Thyroid gland (tissue), 4 donors: ENCODE data around the gene SH3RF3. TPM values are rescaled to one million over a fixed set of nuclear protein-coding genes. Genes with fewer than 3 reads are reported as not detected.

Experiments used
- DNase-seq, 2 donors: peaks; one replicate each; pipeline ENCODE4 v3.0.0-alpha.2; 2019
- H3K27ac ChIP-seq, 3 donors: fragments of 200-600 bp; sonication (generic); 1 replicate in 2 of 3; 2 replicates in 1 of 3; pipeline ENCODE4 v1.5.1; 2016 to 2019; ENCODE audit warnings: mild to moderate bottlenecking in 1 of 3, moderate library complexity in 1 of 3
- H3K27me3 ChIP-seq: fragments of 200-600 bp; sonication (generic); one replicate; pipeline ENCODE4 v1.5.1; 2019
- H3K36me3 ChIP-seq, 2 donors: fragments of 200-600 bp; sonication (generic); one replicate each; pipeline ENCODE4 v1.5.1; 2016 to 2019
- H3K4me1 ChIP-seq, 2 donors: fragments of 200-600 bp; sonication (generic); one replicate each; pipeline ENCODE4 v1.5.1; 2017 to 2019
- H3K4me3 ChIP-seq, 3 donors: fragments of 200-600 bp; sonication (generic); replicated peaks in 1 of 3; 1 replicate in 2 of 3; 2 replicates in 1 of 3; pipeline ENCODE4 v1.5.1; 2016; ENCODE audit warnings: mild to moderate bottlenecking in 1 of 3
- H3K9me3 ChIP-seq: fragments of 200-600 bp; sonication (generic); one replicate; pipeline ENCODE4 v1.5.1; 2017
- CTCF ChIP-seq, 6 experiments: fragments of 200-600 bp in 3 of 6; fragments of 450-650 bp in 3 of 6; sonication (generic) in 3 of 6; IDR thresholded peaks; one replicate each; pipeline ENCODE4 v1.5.1; 2016 to 2019; ENCODE audit warnings: antibody characterized with exemption in 6 of 6, mild to moderate bottlenecking in 2 of 6, inconsistent platforms in 1 of 6, moderate library complexity in 1 of 6
- POLR2A ChIP-seq, 2 donors: fragments of 450-650 bp; IDR thresholded peaks; one replicate each; pipeline ENCODE4 v1.6.1; 2017; ENCODE audit warnings: antibody characterized with exemption in 2 of 2, mild to moderate bottlenecking in 2 of 2, moderate library complexity in 1 of 2
- WGBS, 2 donors: methylation state at CpG; one replicate each; pipeline ENCODE4 v1.1.5; 2017; 5-methylcytosine and 5-hydroxymethylcytosine counted together
- intact Hi-C: fragments of 100-400 bp; cut with DNase I; formaldehyde crosslinking; loops from one replicate; pipeline ENCODE4 v1.15.1; 2023
- total RNA-seq, 4 donors: library from RNA; depleted of rRNA; stranded (reverse); fragments of >200 nt; gene quantifications; one replicate each; pipeline ENCODE4 v1.2.3, GENCODE V29; 2016

SH3RF3 gene
- total RNA-seq, 4 donors from 2014 or later, result 2.1 to 7.4 (median 2.8) TPM

GRCh38 chr2:109247340-109247739 is 118.3 kb downstream of the SH3RF3 start:
- 10 to 44% methylated on average over 8 of the region's 8 CpGs for WGBS, 2 donors
- Histone ChIP-seq H3K4me1 (peaks cover 17 to 40% of the 10 kb centered on the region in 2 donors), H3K27ac (peak overlapping the region in 1 of 3 donors; percentile 5), H3K27me3 (no peaks in the 10 kb centered on the region), H3K36me3 (no peaks in the 10 kb centered on the region), H3K9me3 (no peaks in the 10 kb centered on the region), H3K4me3 (no peak overlapping the region)
- intact Hi-C loops, result no loop called here
- TF ChIP-seq CTCF (IDR thresholded peaks at IDR 0.05), result no peak
- TF ChIP-seq POLR2A (IDR thresholded peaks at IDR 0.05), result no peak
- DNase-seq, result peak; percentile 44 to 46

DNA sequence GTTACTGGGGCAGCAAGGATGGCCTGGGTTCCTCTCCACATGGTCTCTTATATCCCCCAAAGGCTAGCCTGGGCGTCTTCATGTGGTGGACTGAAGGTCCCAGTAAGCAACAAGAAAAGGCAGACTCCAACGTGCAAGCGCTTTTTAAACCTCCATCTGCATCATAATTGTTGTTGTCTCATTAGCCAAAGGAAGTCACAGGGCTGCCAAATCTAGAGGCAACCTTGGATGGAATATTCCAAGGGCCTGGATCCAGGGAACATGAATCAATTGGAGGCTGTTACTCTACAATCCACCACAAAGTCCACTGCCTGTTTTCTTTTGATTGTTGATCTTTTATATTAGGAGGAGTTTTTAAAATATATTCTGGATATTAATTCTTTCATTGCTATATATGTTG is 118.8 kb downstream of the SH3RF3 start:
- no peak for DNase-seq
- 51 to 54% methylated on average over 3 of the region's 3 CpGs for WGBS, 2 donors
- intact Hi-C loops, result no loop called here
- Histone ChIP-seq H3K9me3 (no peaks in the 10 kb centered on the region), H3K4me3 (no peak overlapping the region), H3K27me3 (no peaks in the 10 kb centered on the region), H3K36me3 (no peaks in the 10 kb centered on the region), H3K4me1 (peaks cover 16 to 35% of the 10 kb centered on the region in 2 donors), H3K27ac (peak overlapping the region in 1 of 3 donors; percentile 5)
- TF ChIP-seq CTCF (IDR thresholded peaks at IDR 0.05) (no peak), POLR2A (IDR thresholded peaks at IDR 0.05) (no peak)

- Histone ChIP-seq H3K4me3 (no peak overlapping the region), H3K36me3 (no peaks in the 10 kb centered on the region), H3K9me3 (no peaks in the 10 kb centered on the region), H3K27me3 (no peaks in the 10 kb centered on the region), H3K27ac (no peak overlapping the region), H3K4me1 (peaks cover 16 to 27% of the 10 kb centered on the region in 2 donors)
- TF ChIP-seq POLR2A (IDR thresholded peaks at IDR 0.05), result no peak
- TF ChIP-seq CTCF (IDR thresholded peaks at IDR 0.05), result no peak
- intact Hi-C loops, result no loop called here
- WGBS, 2 donors, result 82 to 88% methylated on average over 2 of the region's 2 CpGs
- DNase-seq, result no peak
Measured at GRCh38 chr2:109248590-109248989, 119.6 kb downstream of the SH3RF3 start.

DNA sequence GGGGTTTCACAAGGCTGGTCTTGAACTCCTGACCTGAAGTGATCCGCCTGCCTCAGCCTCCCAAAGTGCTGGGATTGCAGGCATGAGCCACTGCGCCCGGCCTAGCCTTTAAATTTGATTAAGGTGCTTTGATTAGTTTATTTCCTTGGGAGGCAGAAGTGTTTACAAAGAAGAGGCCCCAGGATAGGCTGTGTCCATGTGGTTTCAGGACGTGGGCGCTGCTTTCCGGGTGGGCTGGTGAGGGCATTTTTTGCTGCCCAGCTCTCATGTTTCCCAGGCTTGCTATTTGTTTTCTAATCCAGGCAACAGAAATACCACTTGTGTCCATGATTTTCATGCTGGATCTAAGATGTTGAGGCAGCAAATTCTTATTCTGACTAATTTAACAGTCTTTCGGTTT is 124.2 kb downstream of the SH3RF3 start:
- H3K27me3 ChIP-seq, result no peaks in the 10 kb centered on the region
- no peak for DNase-seq
- no peaks in the 10 kb centered on the region for H3K9me3 ChIP-seq
- TF ChIP-seq CTCF (IDR thresholded peaks at IDR 0.05) (no peak), POLR2A (IDR thresholded peaks at IDR 0.05) (no peak)
- 89 to 93% methylated on average over 7 of the region's 7 CpGs for WGBS, 2 donors
- intact Hi-C loops, result no loop called here
- peaks cover 3 to 8% of the 10 kb centered on the region in 2 donors for H3K4me1 ChIP-seq
- H3K36me3 ChIP-seq, result no peaks in the 10 kb centered on the region
- no peak overlapping the region for H3K27ac ChIP-seq
- no peak overlapping the region for H3K4me3 ChIP-seq

DNA sequence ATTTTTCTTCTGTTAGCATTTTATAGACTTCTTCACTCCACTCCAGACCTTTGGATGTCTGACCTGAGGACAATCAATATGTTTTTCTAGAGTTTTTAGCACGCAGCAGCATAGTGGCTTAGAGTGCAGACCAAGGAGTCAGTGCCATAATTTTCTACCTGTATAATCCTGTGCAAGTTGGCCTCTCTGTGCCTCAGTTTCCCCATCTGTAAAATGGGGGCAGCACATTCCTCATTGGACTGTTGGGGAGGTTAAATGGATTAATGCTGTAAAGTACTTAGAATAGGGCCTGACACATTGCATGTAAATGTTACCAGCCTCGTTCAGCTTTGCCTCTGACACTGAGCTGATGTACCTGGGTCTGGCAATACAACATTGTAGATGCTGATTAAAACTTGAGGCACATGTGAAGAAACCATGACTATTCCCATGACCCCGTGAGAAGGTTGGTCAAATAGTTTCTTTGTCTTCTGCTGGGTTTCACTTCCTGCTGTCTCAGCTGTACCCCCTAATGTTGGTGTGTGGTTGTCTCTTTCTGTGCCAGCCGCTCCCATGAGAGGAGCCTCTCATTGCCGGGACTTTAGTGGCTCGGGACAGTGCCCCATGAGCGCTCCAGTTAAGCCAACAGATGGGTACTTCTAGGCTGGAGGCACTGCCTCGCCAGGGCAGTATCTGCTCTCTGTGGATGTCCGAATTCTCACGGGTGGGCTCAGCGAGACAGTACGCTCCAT is 125.3 kb downstream of the SH3RF3 start:
- no peak for DNase-seq
- Histone ChIP-seq H3K4me1 (peaks cover 0 to 8% of the 10 kb centered on the region in 2 donors), H3K27ac (no peak overlapping the region), H3K36me3 (no peaks in the 10 kb centered on the region), H3K4me3 (no peak overlapping the region), H3K27me3 (no peaks in the 10 kb centered on the region), H3K9me3 (no peaks in the 10 kb centered on the region)
- intact Hi-C loops, result no loop called here
- WGBS, 2 donors, result 91 to 95% methylated on average over 10 to 12 of the region's 12 CpGs
- TF ChIP-seq POLR2A (IDR thresholded peaks at IDR 0.05) (no peak), CTCF (IDR thresholded peaks at IDR 0.05) (no peak)
